AG10803 (cell line): Measurements from ENCODE around the gene KRTAP4-11.
"Not testable (repeated sequence)": the region's sequence is repeated elsewhere in the genome, so short reads cannot be mapped to it uniquely, and the experiment has no call there.

Experiments used
- DNase-seq: peaks from one replicate; pipeline ENCODE4 v3.0.0; 2010; ENCODE audit warnings: low read depth
- H3K4me3 ChIP-seq: 2 replicates; pipeline ENCODE4 v1.5.1; 2011; ENCODE audit warnings: mild to moderate bottlenecking, low read length, control low read depth
- CTCF ChIP-seq: conservative IDR thresholded peaks from 2 replicates; pipeline ENCODE4 v1.5.1; 2011; ENCODE audit warnings: mild to moderate bottlenecking, low read length, control low read depth, inconsistent platforms

KRTAP4-11 gene

GRCh38 chr17:41133880-41134735 is 15.9 kb upstream of the KRTAP4-11 start:
- H3K4me3 ChIP-seq, result no peak overlapping the region
- no peak for TF ChIP-seq CTCF
- DNase-seq, result peak; percentile 43

- TF ChIP-seq CTCF, result no peak
- DNase-seq, result no peak
- no peak overlapping the region for H3K4me3 ChIP-seq
Measured at GRCh38 chr17:41131979-41132378, 13.8 kb upstream of the KRTAP4-11 start.

GRCh38 chr17:41127371-41127770 is 9.2 kb upstream of the KRTAP4-11 start:
- H3K4me3 ChIP-seq, result no peak overlapping the region
- TF ChIP-seq CTCF, result no peak
- DNase-seq, result no peak

GRCh38 chr17:41126412-41126811 is 8.2 kb upstream of the KRTAP4-11 start:
- H3K4me3 ChIP-seq, result no peak overlapping the region
- no peak for DNase-seq
- no peak for TF ChIP-seq CTCF

- TF ChIP-seq CTCF, result no peak
- H3K4me3 ChIP-seq, result no peak overlapping the region
- no peak for DNase-seq
Measured at GRCh38 chr17:41125064-41125463, 6.9 kb upstream of the KRTAP4-11 start.

- not testable (repeated sequence) for DNase-seq, H3K4me3 ChIP-seq
Measured at GRCh38 chr17:41123991-41124371, 5.8 kb upstream of the KRTAP4-11 start, which contains the start of gene KRTAP4-12. KRTAP4-12 (minus strand) TSS chr17:41124182; CDS start chr17:41124122, 60 bp downstream.

- not testable (repeated sequence) for H3K4me3 ChIP-seq, DNase-seq
Measured at GRCh38 chr17:41123292-41123990, 5.3 kb upstream of the KRTAP4-11 start.

GRCh38 chr17:41121742-41122141 is 3.6 kb upstream of the KRTAP4-11 start:
- TF ChIP-seq CTCF, result no peak
- DNase-seq, result no peak

GRCh38 chr17:41119696-41120690 is 1.8 kb upstream of the KRTAP4-11 start:
- DNase-seq, H3K4me3 ChIP-seq: not testable (repeated sequence)

More at GRCh38 chr17:41121742-41122141, 3.6 kb upstream of the KRTAP4-11 start:
- no peak overlapping the region for H3K4me3 ChIP-seq
